Neural progenitor cell (in vitro differentiated cells): Measurements from ENCODE around the gene AVPR1A. TPM values are rescaled to one million over a fixed set of nuclear protein-coding genes. Genes with fewer than 3 reads are reported as not detected.

Experiments used
- total RNA-seq: library from RNA; depleted of rRNA; stranded (reverse); fragments of >200 nt; gene quantifications from 2 replicates; pipeline ENCODE4 v1.2.3, GENCODE V29; 2015; ENCODE audit warnings: low replicate concordance

AVPR1A gene
- total RNA-seq, 1 donor from 2014 or later, result 0.04 TPM

Other genes with a start within 250 kb of the AVPR1A start
- gene PPM1H, start 216.1 kb downstream of the AVPR1A start, total RNA-seq, result 3.5 and 4.6 TPM in 2 replicates